ENCODE data around the gene ERCC4. TPM values are rescaled to one million over a fixed set of nuclear protein-coding genes. Genes with fewer than 3 reads are reported as not detected.

Gene ERCC4
- polyA plus RNA-seq, 1 of the 3 experiments (the other 2 are of a cell fraction) = 1.8 TPM

- Histone ChIP-seq H2AFZ (ENCODE audit: low read depth) (no peak overlapping the region), H3K9ac (no peak overlapping the region), H3F3A (replicated peaks; ENCODE audit: insufficient read depth) (no peaks in the 10 kb centered on the region), H3K27ac (ENCODE audit: low read depth in 2 of 2, low read length in 1 of 2) (no peak overlapping the region), H3K4me1 (ENCODE audit: control insufficient read depth in 1 of 2, insufficient read depth in 2 of 2, low read depth in 1 of 2, low read length in 1 of 2) (no peaks in the 10 kb centered on the region; a peak in 1 of 4 replicates), H4K20me1 (ENCODE audit: insufficient read depth) (no peaks in the 10 kb centered on the region), H3K9me2 (no peaks in the 10 kb centered on the region), H3K36me3 (replicated peaks in 1 of 2; ENCODE audit: control insufficient read depth in 1 of 2, insufficient read depth in 2 of 2, low read length in 1 of 2) (peaks cover 24 to 42% of the 10 kb centered on the region in 2 experiments), H3K4me2 (no peak overlapping the region), H3K27me3 (ENCODE audit: insufficient read depth) (no peaks in the 10 kb centered on the region), H3K9me3 (no peaks in the 10 kb centered on the region), H3K4me3 (ENCODE audit: low read depth in 2 of 2, low read length in 1 of 2) (no peak overlapping the region), H3K79me2 (ENCODE audit: insufficient read depth) (no peaks in the 10 kb centered on the region)
- no peak for TF ChIP-seq SIN3A (IDR thresholded peaks at IDR 0.05; ENCODE audit: borderline replicate concordance, low read depth, low read length)
- no peak for TF ChIP-seq CHD2 (IDR thresholded peaks at IDR 0.05; ENCODE audit: low read length, partially characterized antibody)
- TF ChIP-seq SMC3 (IDR thresholded peaks at IDR 0.05; ENCODE audit: low read depth, low read length) = no peak
- CTCF ChIA-PET = interaction anchor here (0.6 kb wide), 1 partner anchor 25 kb away, joined by 3 read pairs; no protein-coding TSS in a partner anchor
- DNase-seq = no peak
- 93% methylated on average over 8 of the region's 9 CpGs for whole genome bisulfite sequencing (ENCODE audit: low lambda C conversion rate)
- POLR2A ChIA-PET = no interaction called here
Measured at GRCh38 chr16:13948086-13948485, 28.1 kb downstream of the ERCC4 start.

DNA sequence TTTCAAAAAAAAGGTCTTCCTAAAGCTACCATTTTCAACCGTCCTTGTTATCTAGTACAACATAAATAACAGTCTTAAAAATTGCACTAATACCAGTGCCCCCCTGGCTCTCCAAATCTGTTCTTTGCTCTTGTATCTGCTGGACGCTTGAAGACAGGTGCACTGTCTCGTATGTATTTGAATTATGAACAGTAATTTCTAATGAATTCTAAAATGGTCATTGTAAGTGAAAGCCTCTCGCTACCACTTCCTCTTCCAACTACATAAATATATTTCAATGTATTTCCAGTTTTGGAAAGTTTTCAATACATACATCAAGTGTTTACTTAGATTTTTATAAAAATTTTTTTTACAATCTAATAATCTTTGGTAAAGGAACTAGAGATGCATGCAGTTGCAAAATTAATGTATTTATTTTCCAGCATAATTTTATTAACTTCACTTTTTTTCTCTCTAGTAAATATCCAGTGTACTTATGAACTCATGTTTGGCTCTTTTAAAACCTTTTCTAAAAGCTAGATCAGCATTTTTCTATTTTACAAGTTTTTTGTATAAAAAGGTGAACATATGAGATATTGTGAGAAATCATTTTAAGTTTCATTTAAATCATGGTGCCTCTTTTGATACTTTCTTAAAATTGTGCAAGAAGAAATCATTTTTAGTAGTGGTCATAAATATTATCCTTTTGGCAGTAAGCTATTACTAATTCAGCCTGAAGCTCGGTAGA lies 31.0 kb downstream of the ERCC4 start:
- no peaks in the 10 kb centered on the region for H3K27me3 ChIP-seq (ENCODE audit: insufficient read depth)
- DNase-seq = no peak
- H3K36me3 ChIP-seq (replicated peaks in 1 of 2; ENCODE audit: control insufficient read depth in 1 of 2, insufficient read depth in 2 of 2, low read length in 1 of 2) = peaks cover 14 to 28% of the 10 kb centered on the region in 2 experiments
- H3F3A ChIP-seq (replicated peaks; ENCODE audit: insufficient read depth) = no peaks in the 10 kb centered on the region
- ChIA-PET POLR2A (no interaction called here), CTCF (interaction anchor here (1.2 to 1.3 kb wide), 2 partner anchors 15 to 31 kb away, joined by 3 read pairs; partner anchors contain the start of gene ERCC4)
- H3K27ac ChIP-seq (ENCODE audit: low read depth in 2 of 2, low read length in 1 of 2) = no peak overlapping the region
- H4K20me1 ChIP-seq (ENCODE audit: insufficient read depth) = no peaks in the 10 kb centered on the region
- TF ChIP-seq USF2 (IDR thresholded peaks at IDR 0.05; ENCODE audit: borderline replicate concordance, low read depth, low read length) = no peak
- H3K9me3 ChIP-seq = no peaks in the 10 kb centered on the region
- H2AFZ ChIP-seq (ENCODE audit: low read depth) = no peak overlapping the region
- no peaks in the 10 kb centered on the region; a peak in 1 of 4 replicates for H3K4me1 ChIP-seq (ENCODE audit: control insufficient read depth in 1 of 2, insufficient read depth in 2 of 2, low read depth in 1 of 2, low read length in 1 of 2)
- H3K9ac ChIP-seq = no peak overlapping the region
- H3K9me2 ChIP-seq = no peaks in the 10 kb centered on the region
- no peak overlapping the region for H3K4me3 ChIP-seq (ENCODE audit: low read depth in 2 of 2, low read length in 1 of 2)
- H3K4me2 ChIP-seq = no peak overlapping the region
- WGBS (ENCODE audit: low lambda C conversion rate) = 86% methylated on average over 5 of the region's 5 CpGs
- H3K79me2 ChIP-seq (ENCODE audit: insufficient read depth) = no peaks in the 10 kb centered on the region

GRCh38 chr16:13951611-13952010 lies 31.7 kb downstream of the ERCC4 start:
- Histone ChIP-seq H3K9ac (no peak overlapping the region), H3K9me2 (no peaks in the 10 kb centered on the region), H3F3A (replicated peaks; ENCODE audit: insufficient read depth) (peaks cover 4% of the 10 kb centered on the region), H3K4me1 (ENCODE audit: control insufficient read depth in 1 of 2, insufficient read depth in 2 of 2, low read depth in 1 of 2, low read length in 1 of 2) (peaks cover 3% of the 10 kb centered on the region in 2 experiments; a peak in 3 of 4 replicates), H3K27me3 (ENCODE audit: insufficient read depth) (no peaks in the 10 kb centered on the region), H2AFZ (ENCODE audit: low read depth) (no peak overlapping the region), H3K4me3 (ENCODE audit: low read depth in 2 of 2, low read length in 1 of 2) (no peak overlapping the region), H3K4me2 (no peak overlapping the region), H3K27ac (ENCODE audit: low read depth in 2 of 2, low read length in 1 of 2) (no peak overlapping the region), H3K79me2 (ENCODE audit: insufficient read depth) (no peaks in the 10 kb centered on the region), H4K20me1 (ENCODE audit: insufficient read depth) (no peaks in the 10 kb centered on the region), H3K36me3 (replicated peaks in 1 of 2; ENCODE audit: control insufficient read depth in 1 of 2, insufficient read depth in 2 of 2, low read length in 1 of 2) (peaks cover 8 to 23% of the 10 kb centered on the region in 2 experiments), H3K9me3 (no peaks in the 10 kb centered on the region)
- WGBS (ENCODE audit: low lambda C conversion rate) = 54% methylated on average over 3 of the region's 3 CpGs
- CTCF ChIA-PET = interaction anchor here (1.2 to 1.3 kb wide), 2 partner anchors 15 to 32 kb away, joined by 3 read pairs; partner anchors contain the start of gene ERCC4
- no peak for TF ChIP-seq TAF1 (IDR thresholded peaks at IDR 0.05; ENCODE audit: borderline replicate concordance, low read depth, low read length)
- no peak for DNase-seq
- POLR2A ChIA-PET = no interaction called here

Measured in SK-N-SH (cell line).